ENCODE measurements around the gene BUB1B. TPM values are rescaled to one million over a fixed set of nuclear protein-coding genes. Genes with fewer than 3 reads are reported as not detected.
"Not testable (repeated sequence)": the region's sequence is repeated elsewhere in the genome, so short reads cannot be mapped to it uniquely, and the experiment has no call there.

Gene BUB1B
- polyA plus RNA-seq, 1 donor from 2014 or later = 50.0 TPM

GRCh38 chr15:40112789-40113188 is 48.1 kb upstream of the BUB1B start:
- Histone ChIP-seq H3K27me3 (ENCODE audit: insufficient read depth, low read depth, low read length) (no peaks in the 10 kb centered on the region), H4K20me1 (ENCODE audit: insufficient read depth) (no peaks in the 10 kb centered on the region), H3K4me2 (ENCODE audit: low read length) (no peak overlapping the region), H3K9me3 (ENCODE audit: low read length) (no peaks in the 10 kb centered on the region), H3K9ac (ENCODE audit: low read length) (no peak overlapping the region), H3K4me3 (ENCODE audit: low read length) (no peak overlapping the region), H3F3A (ENCODE audit: insufficient read depth, low read length, poor library complexity, severe bottlenecking) (no peaks in the 10 kb centered on the region), H2AFZ (ENCODE audit: low read depth, low read length) (no peak overlapping the region), H3K36me3 (ENCODE audit: insufficient read depth, low read length) (no peaks in the 10 kb centered on the region), H3K9me2 (ENCODE audit: insufficient read depth, low read length) (no peaks in the 10 kb centered on the region), H3K79me2 (replicated peaks; ENCODE audit: insufficient read depth, low read length) (no peaks in the 10 kb centered on the region), H3K27ac (ENCODE audit: low read length) (no peak overlapping the region)
- TF ChIP-seq, protein P1, sequence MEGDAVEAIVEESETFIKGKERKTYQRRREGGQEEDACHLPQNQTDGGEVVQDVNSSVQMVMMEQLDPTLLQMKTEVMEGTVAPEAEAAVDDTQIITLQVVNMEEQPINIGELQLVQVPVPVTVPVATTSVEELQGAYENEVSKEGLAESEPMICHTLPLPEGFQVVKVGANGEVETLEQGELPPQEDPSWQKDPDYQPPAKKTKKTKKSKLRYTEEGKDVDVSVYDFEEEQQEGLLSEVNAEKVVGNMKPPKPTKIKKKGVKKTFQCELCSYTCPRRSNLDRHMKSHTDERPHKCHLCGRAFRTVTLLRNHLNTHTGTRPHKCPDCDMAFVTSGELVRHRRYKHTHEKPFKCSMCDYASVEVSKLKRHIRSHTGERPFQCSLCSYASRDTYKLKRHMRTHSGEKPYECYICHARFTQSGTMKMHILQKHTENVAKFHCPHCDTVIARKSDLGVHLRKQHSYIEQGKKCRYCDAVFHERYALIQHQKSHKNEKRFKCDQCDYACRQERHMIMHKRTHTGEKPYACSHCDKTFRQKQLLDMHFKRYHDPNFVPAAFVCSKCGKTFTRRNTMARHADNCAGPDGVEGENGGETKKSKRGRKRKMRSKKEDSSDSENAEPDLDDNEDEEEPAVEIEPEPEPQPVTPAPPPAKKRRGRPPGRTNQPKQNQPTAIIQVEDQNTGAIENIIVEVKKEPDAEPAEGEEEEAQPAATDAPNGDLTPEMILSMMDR (IDR thresholded peaks at IDR 0.05; ENCODE audit: poor library complexity, severe bottlenecking) = no peak
- no peak for TF ChIP-seq EZH2 (IDR thresholded peaks at IDR 0.05; ENCODE audit: borderline replicate concordance, insufficient read depth, low read length, poor library complexity, severe bottlenecking)
- no peak for TF ChIP-seq EP300 (conservative IDR thresholded peaks at IDR 0.05; ENCODE audit: poor library complexity, severe bottlenecking)
- no peak for TF ChIP-seq SMC3 (conservative IDR thresholded peaks at IDR 0.05; ENCODE audit: poor library complexity)
- no peak for TF ChIP-seq TAF1 (IDR thresholded peaks at IDR 0.05; ENCODE audit: low read depth)
- no peak for TF ChIP-seq REST (IDR thresholded peaks at IDR 0.05; ENCODE audit: borderline replicate concordance)
- no peak for TF ChIP-seq RAD21 (conservative IDR thresholded peaks at IDR 0.05)
- no peak for TF ChIP-seq POLR2AphosphoS5 (IDR thresholded peaks at IDR 0.05)
- TF ChIP-seq MXI1 (conservative IDR thresholded peaks at IDR 0.05; ENCODE audit: poor library complexity, severe bottlenecking) = no peak

- Histone ChIP-seq H3K9me3 (ENCODE audit: low read length) (no peaks in the 10 kb centered on the region), H2AFZ (ENCODE audit: low read depth, low read length) (no peak overlapping the region), H3K4me2 (ENCODE audit: low read length) (no peak overlapping the region), H3K27ac (ENCODE audit: low read length) (no peak overlapping the region), H3K9ac (ENCODE audit: low read length) (no peak overlapping the region), H4K20me1 (ENCODE audit: insufficient read depth) (no peaks in the 10 kb centered on the region), H3K4me3 (ENCODE audit: low read length) (no peak overlapping the region), H3F3A (ENCODE audit: insufficient read depth, low read length, poor library complexity, severe bottlenecking) (no peaks in the 10 kb centered on the region), H3K9me2 (ENCODE audit: insufficient read depth, low read length) (no peaks in the 10 kb centered on the region), H3K79me2 (replicated peaks; ENCODE audit: insufficient read depth, low read length) (no peaks in the 10 kb centered on the region), H3K27me3 (ENCODE audit: insufficient read depth, low read depth, low read length) (no peaks in the 10 kb centered on the region), H3K36me3 (ENCODE audit: insufficient read depth, low read length) (no peaks in the 10 kb centered on the region)
- TF ChIP-seq, protein P1 (IDR thresholded peaks at IDR 0.05; ENCODE audit: poor library complexity, severe bottlenecking) = no peak
- no peak for TF ChIP-seq TAF1 (IDR thresholded peaks at IDR 0.05; ENCODE audit: low read depth)
- TF ChIP-seq MXI1 (conservative IDR thresholded peaks at IDR 0.05; ENCODE audit: poor library complexity, severe bottlenecking) = no peak
- no peak for TF ChIP-seq EZH2 (IDR thresholded peaks at IDR 0.05; ENCODE audit: borderline replicate concordance, insufficient read depth, low read length, poor library complexity, severe bottlenecking)
Measured at GRCh38 chr15:40114218-40114617, 46.7 kb upstream of the BUB1B start.

DNA sequence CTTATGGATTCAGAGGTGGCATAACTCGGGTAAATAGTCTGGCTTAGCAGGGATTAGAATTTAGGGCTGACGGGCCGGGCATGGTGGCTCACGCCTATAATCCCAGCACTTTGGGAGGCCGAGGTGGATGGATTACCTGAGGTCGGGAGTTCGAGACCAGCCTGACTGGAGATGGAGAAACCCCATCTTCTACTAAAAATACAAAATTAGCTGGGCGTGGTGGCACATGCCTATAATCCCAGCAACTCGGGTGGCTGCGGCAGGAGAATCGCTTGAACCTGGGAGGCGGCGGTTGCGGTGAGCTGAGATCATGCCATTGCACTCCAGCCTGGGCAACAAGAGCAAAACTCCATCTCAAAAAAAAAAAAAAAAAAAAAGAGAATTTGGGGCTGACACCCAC is 45.8 kb upstream of the BUB1B start:
- H2AFZ ChIP-seq (ENCODE audit: low read depth, low read length); H3K79me2 ChIP-seq (replicated peaks; ENCODE audit: insufficient read depth, low read length); H3K9ac ChIP-seq (ENCODE audit: low read length); H3F3A ChIP-seq (ENCODE audit: insufficient read depth, low read length, poor library complexity, severe bottlenecking); H3K36me3 ChIP-seq (ENCODE audit: insufficient read depth, low read length); H3K4me2 ChIP-seq (ENCODE audit: low read length); H3K27me3 ChIP-seq (ENCODE audit: insufficient read depth, low read depth, low read length); H3K4me3 ChIP-seq (ENCODE audit: low read length); H3K9me3 ChIP-seq (ENCODE audit: low read length); H4K20me1 ChIP-seq (ENCODE audit: insufficient read depth); H3K9me2 ChIP-seq (ENCODE audit: insufficient read depth, low read length); H3K27ac ChIP-seq (ENCODE audit: low read length): not testable (repeated sequence)
